Tibial nerve (tissue), 4 donors: ENCODE measurements around the gene GNB1L. TPM values are rescaled to one million over a fixed set of nuclear protein-coding genes. Genes with fewer than 3 reads are reported as not detected.

Source experiments
- DNase-seq, 2 donors: peaks; one replicate each; pipeline ENCODE4 v3.0.0-alpha.2; 2019; ENCODE audit warnings: low spot score in 2 of 2
- H3K27ac ChIP-seq, 4 donors: fragments of 200-600 bp; sonication (generic) in 3 of 4; one replicate each; pipeline ENCODE4 v1.5.1; 2017 to 2019; ENCODE audit warnings: mild to moderate bottlenecking in 1 of 4
- H3K27me3 ChIP-seq, 2 donors: fragments of 200-600 bp; sonication (generic) in 1 of 2; one replicate each; pipeline versions ENCODE4 v1.5.1 to v1.6.0; 2017 to 2019
- H3K36me3 ChIP-seq, 3 donors: fragments of 200-600 bp; sonication (generic); one replicate each; pipeline ENCODE4 v1.5.1; 2018 to 2019
- H3K4me1 ChIP-seq, 4 donors: fragments of 200-600 bp; sonication (generic) in 3 of 4; one replicate each; pipeline ENCODE4 v1.5.1; 2017 to 2019
- H3K4me3 ChIP-seq, 4 donors: fragments of 200-600 bp; sonication (generic) in 3 of 4; one replicate each; pipeline ENCODE4 v1.5.1; 2017 to 2019; ENCODE audit warnings: mild to moderate bottlenecking in 1 of 4, moderate library complexity in 1 of 4
- H3K9me3 ChIP-seq, 4 donors: fragments of 200-600 bp; sonication (generic) in 3 of 4; one replicate each; pipeline ENCODE4 v1.5.1; 2017 to 2019
- EP300 ChIP-seq, 2 donors: sonication (generic); formaldehyde crosslinking; IDR thresholded peaks; one replicate each; pipeline ENCODE4 v1.6.1; 2017; ENCODE audit warnings: antibody characterized with exemption in 2 of 2, mild to moderate bottlenecking in 1 of 2
- POLR2A ChIP-seq, 2 donors: fragments of 450-650 bp; IDR thresholded peaks; one replicate each; pipeline ENCODE4 v1.6.1; 2017; ENCODE audit warnings: antibody characterized with exemption in 2 of 2, mild to moderate bottlenecking in 2 of 2, moderate library complexity in 2 of 2
- WGBS, 2 donors: methylation state at CpG; one replicate each; pipeline ENCODE4 v1.1.5; 2018; 5-methylcytosine and 5-hydroxymethylcytosine counted together
- total RNA-seq, 4 donors: library from RNA; depleted of rRNA; stranded (reverse); fragments of >200 nt; gene quantifications; one replicate each; pipeline ENCODE4 v1.1.0, GENCODE V29; 2016
- TF ChIP-seq, protein P1 (sequence below), 5 experiments: fragments of 200-600 bp in 3 of 5; fragments of 450-650 bp in 2 of 5; sonication (generic) in 3 of 5; IDR thresholded peaks; one replicate each; pipeline ENCODE4 v1.5.1; 2016 to 2019; ENCODE audit warnings: antibody characterized with exemption in 5 of 5, mild to moderate bottlenecking in 3 of 5, moderate library complexity in 2 of 5

Gene GNB1L
- total RNA-seq, 4 donors from 2014 or later: 2.9 to 8.1 (median 6.3) TPM

DNA sequence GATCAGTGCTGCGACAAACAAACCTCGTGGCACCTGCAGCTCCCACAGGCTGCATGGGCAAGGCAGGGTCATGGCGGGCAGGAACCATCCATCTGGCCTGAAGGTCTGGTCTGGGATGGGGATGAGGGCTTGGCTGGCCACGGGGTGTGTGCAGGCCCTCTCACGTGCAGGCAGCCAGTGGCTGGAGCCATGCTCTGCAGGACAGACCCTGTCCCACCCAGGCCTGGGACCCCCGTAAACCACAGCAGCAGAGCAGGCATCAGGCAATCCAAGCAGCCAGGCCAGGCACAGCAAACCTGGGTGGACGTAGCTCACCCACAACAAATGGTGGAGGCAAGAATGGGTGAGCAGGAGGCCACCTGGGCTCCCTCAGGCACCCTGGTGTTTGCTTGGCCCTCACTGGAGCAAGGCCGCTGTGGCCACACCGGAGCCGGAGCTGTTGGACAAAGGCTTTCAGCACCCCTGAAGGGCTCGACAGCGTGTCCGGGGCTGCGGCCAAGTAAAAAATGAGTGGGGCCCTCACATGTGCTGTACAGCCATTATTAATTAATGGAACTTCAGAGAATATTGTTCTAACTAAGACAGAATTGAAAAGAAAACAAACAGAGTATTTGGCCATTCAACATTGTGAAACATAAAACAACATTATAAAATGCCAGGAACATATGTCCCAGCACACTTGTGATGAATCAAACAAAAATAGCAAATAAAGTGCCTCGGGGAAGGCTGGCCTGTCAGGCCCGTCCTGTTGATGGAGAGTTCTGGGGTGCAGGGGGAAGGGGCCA lies 24.0 kb upstream of the GNB1L start:
- Histone ChIP-seq H3K27ac (peak overlapping the region in 2 of 4 donors; percentile 38 to 79), H3K36me3 (peaks cover 0 to 44% (median 0%) of the 10 kb centered on the region in 3 donors), H3K4me1 (peaks cover 0 to 86% (median 19%) of the 10 kb centered on the region in 4 donors), H3K9me3 (no peaks in the 10 kb centered on the region), H3K27me3 (no peaks in the 10 kb centered on the region), H3K4me3 (peak overlapping the region in 1 of 4 donors; percentile 38)
- DNase-seq: peak in 1 of 2 donors; percentile 11
- WGBS, 2 donors: 72 to 76% methylated on average over 15 to 16 of the region's 16 CpGs
- TF ChIP-seq, protein P1, sequence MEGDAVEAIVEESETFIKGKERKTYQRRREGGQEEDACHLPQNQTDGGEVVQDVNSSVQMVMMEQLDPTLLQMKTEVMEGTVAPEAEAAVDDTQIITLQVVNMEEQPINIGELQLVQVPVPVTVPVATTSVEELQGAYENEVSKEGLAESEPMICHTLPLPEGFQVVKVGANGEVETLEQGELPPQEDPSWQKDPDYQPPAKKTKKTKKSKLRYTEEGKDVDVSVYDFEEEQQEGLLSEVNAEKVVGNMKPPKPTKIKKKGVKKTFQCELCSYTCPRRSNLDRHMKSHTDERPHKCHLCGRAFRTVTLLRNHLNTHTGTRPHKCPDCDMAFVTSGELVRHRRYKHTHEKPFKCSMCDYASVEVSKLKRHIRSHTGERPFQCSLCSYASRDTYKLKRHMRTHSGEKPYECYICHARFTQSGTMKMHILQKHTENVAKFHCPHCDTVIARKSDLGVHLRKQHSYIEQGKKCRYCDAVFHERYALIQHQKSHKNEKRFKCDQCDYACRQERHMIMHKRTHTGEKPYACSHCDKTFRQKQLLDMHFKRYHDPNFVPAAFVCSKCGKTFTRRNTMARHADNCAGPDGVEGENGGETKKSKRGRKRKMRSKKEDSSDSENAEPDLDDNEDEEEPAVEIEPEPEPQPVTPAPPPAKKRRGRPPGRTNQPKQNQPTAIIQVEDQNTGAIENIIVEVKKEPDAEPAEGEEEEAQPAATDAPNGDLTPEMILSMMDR (IDR thresholded peaks at IDR 0.05): no peak
- TF ChIP-seq POLR2A (IDR thresholded peaks at IDR 0.05) (no peak), EP300 (IDR thresholded peaks at IDR 0.05) (no peak)

DNA sequence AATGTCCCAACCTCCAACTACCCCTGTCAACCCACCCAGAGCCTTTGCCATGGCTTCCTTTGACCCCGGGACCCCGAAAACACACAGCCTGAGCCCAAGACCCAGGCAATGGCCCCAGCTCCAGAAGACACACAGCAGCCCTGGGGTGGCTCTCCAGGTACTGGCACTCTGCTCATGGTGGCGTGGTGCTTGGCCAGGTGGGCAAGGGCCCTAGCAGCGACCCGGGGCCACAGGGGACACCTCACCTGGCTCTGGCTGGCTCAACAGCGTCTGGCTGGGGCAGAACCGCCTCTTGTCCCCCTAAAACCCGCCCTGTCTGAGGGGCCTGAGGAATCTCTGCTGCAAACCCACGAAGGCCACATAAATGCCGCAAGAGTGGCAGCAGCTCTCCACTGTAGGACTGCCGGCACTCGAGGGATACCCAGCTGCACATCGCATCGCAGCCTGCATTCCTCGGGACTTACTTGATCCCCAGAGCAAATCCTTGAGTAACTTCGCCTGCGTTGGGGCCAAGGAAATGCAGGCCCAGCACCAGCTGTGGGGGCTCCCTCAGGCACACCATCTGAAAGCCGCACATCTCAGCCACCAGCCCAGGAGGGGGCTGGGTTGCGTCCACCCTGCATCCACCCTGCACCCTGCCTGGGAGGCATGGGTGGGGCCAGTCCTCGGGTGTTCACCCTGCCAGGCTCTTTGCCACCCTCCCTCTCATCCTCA lies 23.1 kb upstream of the GNB1L start:
- TF ChIP-seq POLR2A (IDR thresholded peaks at IDR 0.05) (no peak), EP300 (IDR thresholded peaks at IDR 0.05) (no peak)
- TF ChIP-seq, protein P1 (IDR thresholded peaks at IDR 0.05): no peak
- peaks cover 0 to 93% (median 24%) of the 10 kb centered on the region in 4 donors for H3K4me1 ChIP-seq
- WGBS, 2 donors: 89 to 94% methylated on average over 18 to 20 of the region's 20 CpGs
- H3K4me3 ChIP-seq: no peak overlapping the region
- H3K36me3 ChIP-seq: peaks cover 0 to 40% (median 0%) of the 10 kb centered on the region in 3 donors
- no peaks in the 10 kb centered on the region for H3K27me3 ChIP-seq
- no peaks in the 10 kb centered on the region for H3K9me3 ChIP-seq
- peak overlapping the region in 1 of 4 donors; percentile 79 for H3K27ac ChIP-seq
- DNase-seq: peak in 1 of 2 donors; percentile 6

DNA sequence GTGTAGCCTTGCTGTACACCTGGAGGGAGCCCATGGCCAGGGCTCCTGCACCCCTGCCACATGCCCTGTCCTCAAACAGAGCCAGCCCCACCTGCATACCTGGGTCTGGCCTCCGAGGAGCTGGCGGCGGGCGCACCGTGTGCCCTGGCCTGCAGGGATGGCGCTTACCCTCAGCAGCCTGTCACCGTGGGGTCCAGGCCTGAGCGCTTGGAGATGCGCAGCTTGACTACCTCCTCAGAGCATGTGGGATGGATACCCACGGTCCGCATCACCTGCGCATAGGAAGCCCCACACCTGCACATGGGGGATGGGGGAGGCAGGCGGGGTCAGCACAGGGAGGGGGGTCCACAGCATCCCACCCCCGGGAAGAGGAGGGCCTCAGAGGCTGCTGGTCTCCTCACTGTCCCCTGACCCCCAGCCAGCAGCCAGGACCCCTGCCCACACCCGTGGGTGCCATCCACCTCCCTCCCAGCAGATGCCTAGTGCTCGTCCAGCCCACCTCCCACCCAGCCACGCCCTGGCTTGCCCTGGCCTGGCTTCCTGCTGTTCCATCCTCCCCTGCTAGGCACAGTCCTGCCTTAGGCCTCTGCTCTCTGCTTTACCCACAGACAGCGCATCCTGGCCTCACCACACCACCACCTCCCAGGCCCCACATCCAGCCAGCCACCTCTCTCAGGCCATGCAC lies 22.4 kb upstream of the GNB1L start:
- Histone ChIP-seq H3K9me3 (no peaks in the 10 kb centered on the region), H3K4me3 (no peak overlapping the region), H3K27me3 (no peaks in the 10 kb centered on the region), H3K27ac (peak overlapping the region in 1 of 4 donors; percentile 79), H3K4me1 (peaks cover 0 to 86% (median 22%) of the 10 kb centered on the region in 4 donors), H3K36me3 (peaks cover 0 to 38% (median 0%) of the 10 kb centered on the region in 3 donors)
- TF ChIP-seq, protein P1 (IDR thresholded peaks at IDR 0.05): no peak
- DNase-seq: peak in 1 of 2 donors; percentile 11
- WGBS, 2 donors: 85 to 91% methylated on average over 14 to 18 of the region's 18 CpGs

DNA sequence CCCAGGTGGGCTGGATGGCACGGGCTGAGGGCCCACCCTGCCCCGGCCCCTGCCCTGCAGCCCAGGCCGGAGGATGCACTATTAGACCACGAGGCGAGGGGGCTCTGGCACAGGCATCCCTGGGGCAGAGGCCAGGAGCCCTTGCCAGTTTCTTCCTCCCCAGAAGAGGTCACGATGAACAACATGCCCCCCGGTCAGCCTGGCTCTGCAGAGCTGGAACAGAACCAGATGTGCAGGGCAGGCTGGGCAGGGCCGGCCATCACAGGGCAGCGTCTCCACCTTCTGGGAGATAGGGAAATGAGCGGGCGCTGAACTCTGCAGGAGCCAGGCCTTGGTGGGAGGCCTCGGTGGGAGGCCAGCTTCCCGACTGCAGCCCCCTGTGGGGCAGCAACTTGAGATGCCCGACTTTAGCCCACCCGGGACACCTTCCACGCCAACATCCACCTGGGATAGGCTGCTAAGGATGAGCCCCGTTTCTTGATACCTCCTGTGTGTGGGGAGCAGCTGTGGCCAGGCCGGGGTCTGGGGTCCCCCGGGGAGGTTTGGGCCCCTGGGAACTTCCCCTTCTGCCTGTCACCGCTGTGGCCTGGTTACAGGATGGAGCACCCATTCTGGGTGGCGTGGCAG lies 21.8 kb upstream of the GNB1L start:
- Histone ChIP-seq H3K27me3 (no peaks in the 10 kb centered on the region), H3K9me3 (no peaks in the 10 kb centered on the region), H3K4me1 (peaks cover 0 to 85% (median 16%) of the 10 kb centered on the region in 4 donors), H3K36me3 (peaks cover 0 to 38% (median 0%) of the 10 kb centered on the region in 3 donors), H3K27ac (peak overlapping the region in 2 of 4 donors; percentile 34 to 79), H3K4me3 (no peak overlapping the region)
- peak in 1 of 2 donors; percentile 12 for DNase-seq
- TF ChIP-seq, protein P1 (IDR thresholded peaks at IDR 0.05): no peak
- TF ChIP-seq EP300 (IDR thresholded peaks at IDR 0.05) (no peak), POLR2A (IDR thresholded peaks at IDR 0.05) (no peak)
- 71 to 74% methylated on average over 9 to 14 of the region's 21 CpGs for WGBS, 2 donors
